Cardiac muscle cell (in vitro differentiated cells and primary cell): Measurements from ENCODE around the gene FBXL2. TPM values are rescaled to one million over a fixed set of nuclear protein-coding genes. Genes with fewer than 3 reads are reported as not detected.
A peak's percentile ranks its signal among the peaks of the same experiment; 100 is the strongest.
"Not testable (repeated sequence)": the region's sequence is repeated elsewhere in the genome, so short reads cannot be mapped to it uniquely, and the experiment has no call there.

Experiments used
- DNase-seq, 2 donors: peaks; one replicate each; pipeline versions ENCODE4 v3.0.0 to v3.0.0-alpha.2; 2010 to 2017; ENCODE audit warnings: low read depth in 1 of 2, low spot score in 1 of 2
- H3K27ac ChIP-seq: fragments of 200-600 bp; sonication (generic); 2 replicates; pipeline ENCODE4 v1.5.1; 2016
- H3K27me3 ChIP-seq: fragments of 200-600 bp; sonication (generic); 2 replicates; pipeline ENCODE4 v1.6.0; 2016; ENCODE audit warnings: control low read depth
- H3K36me3 ChIP-seq: fragments of 200-600 bp; sonication (generic); 2 replicates; pipeline ENCODE4 v1.5.1; 2016; ENCODE audit warnings: control low read depth
- H3K4me1 ChIP-seq: fragments of 200-600 bp; sonication (generic); 2 replicates; pipeline ENCODE4 v1.8.1; 2017; ENCODE audit warnings: low read depth, mild to moderate bottlenecking, mixed run types
- H3K4me3 ChIP-seq: fragments of 200-600 bp; sonication (generic); 2 replicates; pipeline ENCODE4 v1.5.1; 2016; ENCODE audit warnings: mild to moderate bottlenecking
- H3K9me3 ChIP-seq: fragments of 200-600 bp; sonication (generic); 2 replicates; pipeline ENCODE4 v1.5.1; 2017; ENCODE audit warnings: low read depth, mild to moderate bottlenecking, control low read depth
- polyA plus RNA-seq: library from polyadenylated mRNA; unstranded; fragments of >200 nt; fragmentation: Nextera tagmentation; extraction: Ambion mirVana; gene quantifications from 2 replicates; pipeline ENCODE4 v1.2.1, GENCODE V29; 2016
- total RNA-seq: library from RNA; depleted of rRNA; stranded (reverse); fragments of >200 nt; gene quantifications from 2 replicates; pipeline ENCODE4 v1.2.3, GENCODE V29; 2016
- TF ChIP-seq, protein P1 (sequence below): IDR thresholded peaks from 2 replicates; pipeline ENCODE4 v1.5.1; 2012; ENCODE audit warnings: low read depth, mild to moderate bottlenecking, low read length

FBXL2 gene
- total and polyA plus RNA-seq, 2 experiments from 2014 or later: 17.5 to 27.6 TPM

DNA sequence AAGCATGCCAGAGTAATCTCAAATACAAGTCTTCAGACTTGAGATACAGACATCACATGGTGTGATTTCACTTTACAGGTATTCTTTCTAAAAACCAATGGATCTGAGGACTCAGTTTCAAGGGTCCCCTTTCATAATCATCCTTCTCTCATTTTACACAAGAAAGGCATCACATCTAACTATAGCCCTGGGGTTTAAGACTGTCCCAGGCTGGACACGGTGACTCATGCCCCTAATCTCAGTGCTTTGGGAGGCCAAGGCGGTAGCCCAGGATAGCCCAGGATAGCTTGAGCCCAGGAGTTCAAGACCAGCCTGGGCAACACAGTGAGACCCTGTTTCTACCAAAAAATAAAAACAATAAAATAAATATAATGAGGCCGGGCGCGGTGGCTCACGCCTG is 126.5 kb downstream of the FBXL2 start:
- Histone ChIP-seq H3K36me3 (peaks cover 73% of the 10 kb centered on the region), H3K27me3 (no peaks in the 10 kb centered on the region), H3K4me3 (no peak overlapping the region), H3K27ac (no peak overlapping the region), H3K9me3 (no peaks in the 10 kb centered on the region), H3K4me1 (no peaks in the 10 kb centered on the region)
- TF ChIP-seq, protein P1, sequence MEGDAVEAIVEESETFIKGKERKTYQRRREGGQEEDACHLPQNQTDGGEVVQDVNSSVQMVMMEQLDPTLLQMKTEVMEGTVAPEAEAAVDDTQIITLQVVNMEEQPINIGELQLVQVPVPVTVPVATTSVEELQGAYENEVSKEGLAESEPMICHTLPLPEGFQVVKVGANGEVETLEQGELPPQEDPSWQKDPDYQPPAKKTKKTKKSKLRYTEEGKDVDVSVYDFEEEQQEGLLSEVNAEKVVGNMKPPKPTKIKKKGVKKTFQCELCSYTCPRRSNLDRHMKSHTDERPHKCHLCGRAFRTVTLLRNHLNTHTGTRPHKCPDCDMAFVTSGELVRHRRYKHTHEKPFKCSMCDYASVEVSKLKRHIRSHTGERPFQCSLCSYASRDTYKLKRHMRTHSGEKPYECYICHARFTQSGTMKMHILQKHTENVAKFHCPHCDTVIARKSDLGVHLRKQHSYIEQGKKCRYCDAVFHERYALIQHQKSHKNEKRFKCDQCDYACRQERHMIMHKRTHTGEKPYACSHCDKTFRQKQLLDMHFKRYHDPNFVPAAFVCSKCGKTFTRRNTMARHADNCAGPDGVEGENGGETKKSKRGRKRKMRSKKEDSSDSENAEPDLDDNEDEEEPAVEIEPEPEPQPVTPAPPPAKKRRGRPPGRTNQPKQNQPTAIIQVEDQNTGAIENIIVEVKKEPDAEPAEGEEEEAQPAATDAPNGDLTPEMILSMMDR: no peak
- no peak for DNase-seq

DNA sequence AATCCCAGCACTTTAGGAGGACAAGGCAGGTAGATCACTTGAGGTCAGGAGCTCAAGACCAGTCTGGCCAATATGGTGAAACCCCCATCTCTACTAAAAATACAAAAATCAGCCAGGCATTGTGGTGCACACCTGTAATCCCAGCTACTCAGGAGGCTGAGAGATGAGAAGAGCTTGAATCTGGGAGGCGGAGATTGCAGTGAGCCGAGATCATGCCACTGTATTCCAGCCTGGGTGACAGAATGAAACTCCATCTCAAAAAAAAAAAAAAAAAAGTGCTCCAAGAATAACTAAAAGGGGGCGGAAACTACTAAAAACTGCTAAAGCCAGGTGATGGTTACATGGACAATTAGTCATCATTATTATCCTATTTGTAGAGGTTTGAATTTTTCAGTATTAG is 133.6 kb downstream of the FBXL2 start:
- H3K4me1 ChIP-seq, H3K9me3 ChIP-seq, DNase-seq, H3K27ac ChIP-seq, H3K4me3 ChIP-seq, H3K27me3 ChIP-seq: not testable (repeated sequence)
- H3K36me3 ChIP-seq: peaks cover 58% of the 10 kb centered on the region

DNA sequence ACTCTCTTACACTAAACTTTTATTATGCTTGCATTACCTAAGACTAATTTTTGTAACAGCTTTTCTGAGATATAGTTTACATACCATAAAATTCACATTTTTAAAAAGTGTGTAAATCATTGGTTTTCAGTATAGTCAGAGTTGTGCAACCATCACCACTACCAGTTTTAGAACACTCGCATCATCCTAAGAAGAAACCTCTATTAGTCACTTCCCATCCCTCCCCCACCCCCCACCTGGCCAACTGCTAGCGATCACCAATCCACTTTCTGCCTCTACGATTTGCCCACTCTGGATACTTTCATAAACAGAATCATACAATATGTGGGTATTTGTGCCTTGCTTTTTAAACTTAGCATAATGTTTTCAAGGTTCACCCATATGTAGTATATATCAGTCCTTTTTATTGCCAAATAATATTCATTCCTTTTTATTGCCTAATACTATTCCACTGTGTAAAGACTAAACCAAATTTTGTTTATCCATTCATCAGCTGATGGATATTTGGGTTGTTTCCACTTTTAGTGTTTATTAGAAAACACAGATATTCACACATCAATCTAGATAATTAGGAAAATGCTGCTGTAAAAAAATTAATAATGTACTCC is 139.9 kb downstream of the FBXL2 start:
- peaks cover 34% of the 10 kb centered on the region for H3K36me3 ChIP-seq
- TF ChIP-seq, protein P1: no peak
- H3K27me3 ChIP-seq: no peaks in the 10 kb centered on the region

DNA sequence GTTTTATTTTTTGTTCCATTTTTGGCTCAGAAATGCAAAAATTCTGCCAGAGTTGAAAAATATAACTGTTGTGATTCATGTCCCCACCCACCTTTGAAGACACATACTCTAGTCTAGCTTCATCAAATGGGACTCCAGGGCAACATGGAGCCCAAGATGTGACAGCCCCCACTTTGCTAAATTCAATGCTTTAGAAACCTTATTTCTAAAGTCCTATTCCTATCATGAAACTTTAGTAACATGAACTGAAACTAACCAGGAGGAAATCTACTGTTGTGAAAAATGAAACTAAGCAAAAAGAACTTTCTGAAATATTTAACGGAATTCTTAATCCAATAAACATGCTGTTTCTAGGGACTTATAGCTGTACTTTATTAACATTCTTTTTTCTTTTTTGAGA is 142.7 kb downstream of the FBXL2 start:
- no peaks in the 10 kb centered on the region for H3K4me1 ChIP-seq
- TF ChIP-seq, protein P1: no peak

More for the DNA sequence above, 139.9 kb downstream of the FBXL2 start:
- Histone ChIP-seq H3K4me1 (no peaks in the 10 kb centered on the region), H3K27ac (no peak overlapping the region), H3K9me3 (no peaks in the 10 kb centered on the region), H3K4me3 (no peak overlapping the region)
- DNase-seq: peak in 1 of 2 donors; percentile 47

DNA sequence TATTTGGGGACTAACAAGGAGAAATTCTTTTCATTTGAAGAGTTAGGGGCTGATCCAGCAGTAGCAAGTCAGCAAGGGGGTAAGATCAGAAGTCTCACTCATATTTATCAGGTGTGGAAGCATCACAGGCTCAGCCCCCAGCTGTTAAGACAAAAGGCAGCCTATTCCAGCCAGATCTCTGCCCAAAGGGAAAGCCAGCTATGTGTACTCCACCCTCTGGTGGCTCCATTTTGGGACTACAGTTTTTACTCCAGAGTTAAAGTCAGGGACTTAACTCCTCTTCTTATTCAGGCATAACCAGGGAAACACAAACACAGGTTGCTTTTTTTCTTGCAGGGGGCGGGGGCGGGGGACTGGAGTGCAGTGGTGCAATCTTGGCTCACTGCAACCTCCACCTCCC is 143.7 kb downstream of the FBXL2 start:
- DNase-seq: no peak
- H3K27ac ChIP-seq: no peak overlapping the region
- no peaks in the 10 kb centered on the region for H3K27me3 ChIP-seq
- peaks cover 42% of the 10 kb centered on the region for H3K36me3 ChIP-seq
- no peaks in the 10 kb centered on the region for H3K4me1 ChIP-seq
- TF ChIP-seq, protein P1: no peak
- H3K4me3 ChIP-seq: no peak overlapping the region
- no peaks in the 10 kb centered on the region for H3K9me3 ChIP-seq

More for the DNA sequence above, 142.7 kb downstream of the FBXL2 start:
- Histone ChIP-seq H3K27me3 (no peaks in the 10 kb centered on the region), H3K4me3 (no peak overlapping the region), H3K36me3 (peaks cover 46% of the 10 kb centered on the region), H3K27ac (no peak overlapping the region), H3K9me3 (no peaks in the 10 kb centered on the region)
- no peak for DNase-seq

DNA sequence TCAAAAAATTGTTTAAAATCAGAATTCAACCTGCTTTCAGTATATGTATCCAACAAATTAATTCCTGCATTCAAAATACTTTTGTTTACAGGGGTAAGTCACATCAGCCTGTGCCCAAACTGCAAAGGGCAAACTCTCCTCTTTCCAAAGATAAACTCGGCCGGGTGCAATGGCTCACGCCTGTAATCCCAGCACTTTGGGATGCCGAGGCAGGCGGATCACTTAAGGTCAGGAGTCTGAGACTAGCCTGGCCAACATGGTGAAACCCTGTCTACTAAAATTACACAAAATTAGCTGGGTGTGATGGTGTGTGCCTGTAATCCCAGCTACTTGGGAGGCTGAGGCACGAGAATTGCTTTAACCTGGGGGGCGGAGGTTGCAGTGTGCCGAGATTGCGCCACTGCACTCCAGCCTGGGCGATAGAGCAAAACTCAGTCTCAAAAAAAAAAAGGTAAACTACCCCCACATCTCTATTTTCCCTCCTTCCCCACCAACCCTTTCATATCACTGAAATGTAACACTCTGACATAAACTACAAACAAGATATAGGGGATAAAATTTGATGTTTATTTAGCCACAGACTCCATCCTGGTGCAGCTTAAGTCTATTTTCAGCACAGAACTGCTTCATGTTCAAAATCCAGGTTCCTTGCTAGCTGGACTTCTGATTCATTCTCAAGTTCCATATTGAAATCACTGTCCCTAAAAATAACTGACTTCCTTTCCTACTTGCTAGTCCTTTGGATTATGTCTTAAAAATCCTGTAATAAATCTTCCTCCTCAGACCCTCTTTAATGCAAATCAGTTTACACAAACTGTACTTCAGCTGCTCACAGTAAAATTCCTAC is 147.6 kb downstream of the FBXL2 start:
- peaks cover 13% of the 10 kb centered on the region for H3K4me1 ChIP-seq
- no peaks in the 10 kb centered on the region for H3K27me3 ChIP-seq
- H3K36me3 ChIP-seq: peaks cover 21% of the 10 kb centered on the region
- H3K27ac ChIP-seq: no peak overlapping the region
- no peak overlapping the region for H3K4me3 ChIP-seq
- no peaks in the 10 kb centered on the region for H3K9me3 ChIP-seq
- DNase-seq: no peak
- TF ChIP-seq, protein P1: no peak
